H1 (cell line): ENCODE results near the gene ZNF536. TPM values are rescaled to one million over a fixed set of nuclear protein-coding genes. Genes with fewer than 3 reads are reported as not detected.

Source experiments
- CTCF ChIA-PET: fragments of 300-600 bp; sonication (Branson Sonifier 250); formaldehyde crosslinking; loops from one replicate; lab custom pipeline; 2021; ENCODE audit not compliant: partially characterized antibody; lab: Charles Lee
- POLR2A ChIA-PET: fragments of 300-600 bp; sonication (Branson Sonifier 250); formaldehyde crosslinking; loops from one replicate; lab custom pipeline; 2021; ENCODE audit warnings: inconsistent platforms; ENCODE audit not compliant: partially characterized antibody; lab: Charles Lee
- DNase-seq, 2 experiments: peaks; one replicate each; pipeline versions ENCODE4 v3.0.0 to v3.0.0-alpha.2; 2010 to 2022; ENCODE audit warnings: low spot score in 2 of 2, low read depth in 1 of 2, mixed read lengths in 1 of 2
- FAIRE-seq: peaks from 2 replicates; lab custom pipeline; 2011; peaks lifted over from hg19 to GRCh38; lab: Jason Lieb, UNC
- H2AFZ ChIP-seq: 2 replicates; pipeline ENCODE4 v1.8.1; 2012; ENCODE audit warnings: low read length, inconsistent platforms
- H2AK5ac ChIP-seq: 2 replicates; pipeline ENCODE4 v1.6.1; 2013; ENCODE audit warnings: low read depth, low read length
- H2BK120ac ChIP-seq: replicated peaks from 2 replicates; pipeline ENCODE3; 2013; ENCODE audit warnings: low read depth, low read length, inconsistent platforms
- H2BK12ac ChIP-seq: 2 replicates; pipeline ENCODE4 v1.6.1; 2013; ENCODE audit warnings: low read depth, low read length
- H2BK15ac ChIP-seq: 2 replicates; pipeline ENCODE4 v1.6.1; 2013; ENCODE audit warnings: low read length
- H2BK20ac ChIP-seq: 2 replicates; pipeline ENCODE4 v1.6.1; 2013; ENCODE audit warnings: low read length
- H2BK5ac ChIP-seq: 2 replicates; pipeline ENCODE4 v1.6.1; 2013; ENCODE audit warnings: low read depth, low read length
- H3K14ac ChIP-seq: 2 replicates; pipeline ENCODE4 v1.6.1; 2013; ENCODE audit warnings: inconsistent platforms; ENCODE audit not compliant: insufficient read length
- H3K18ac ChIP-seq: 2 replicates; pipeline ENCODE4 v1.6.1; 2013; ENCODE audit warnings: low read length; ENCODE audit errors: extremely low read depth
- H3K23ac ChIP-seq: 2 replicates; pipeline ENCODE4 v1.6.1; 2013; ENCODE audit warnings: inconsistent platforms; ENCODE audit not compliant: insufficient read length
- H3K23me2 ChIP-seq: 2 replicates; pipeline ENCODE4 v1.6.1; 2013; ENCODE audit warnings: low read depth, low read length
- H3K27ac ChIP-seq: 2 replicates; pipeline ENCODE4 v1.6.1; 2011; ENCODE audit warnings: low read depth, low read length, inconsistent platforms
- H3K27me3 ChIP-seq, 4 experiments: replicated peaks in 1 of 4; 1 replicate in 1 of 4; 2 replicates in 3 of 4; pipeline versions ENCODE4 v1.6.1 to v1.8.1; 2011 to 2013; ENCODE audit warnings: low read length in 3 of 4, mild to moderate bottlenecking in 3 of 4, inconsistent platforms in 2 of 4, mixed read lengths in 2 of 4, moderate library complexity in 1 of 4; ENCODE audit not compliant: control insufficient read depth in 3 of 4, insufficient read depth in 3 of 4; ENCODE audit errors: extremely low read depth in 1 of 4
- H3K36me3 ChIP-seq, 4 experiments: 2 replicates each; pipeline versions ENCODE4 v1.6.1 to v1.8.1; 2011 to 2013; ENCODE audit warnings: mild to moderate bottlenecking in 4 of 4, low read length in 3 of 4, moderate library complexity in 2 of 4, control low read depth in 1 of 4, inconsistent platforms in 1 of 4; ENCODE audit not compliant: insufficient read depth in 4 of 4, control insufficient read depth in 2 of 4
- H3K4ac ChIP-seq: replicated peaks from 2 replicates; pipeline ENCODE3; 2013; ENCODE audit warnings: low read length, low read depth, mixed read lengths, inconsistent platforms; ENCODE audit not compliant: insufficient read length
- H3K4me1 ChIP-seq, 4 experiments: replicated peaks in 1 of 4; 1 replicate in 1 of 4; 2 replicates in 3 of 4; pipeline versions ENCODE4 v1.6.1 to v1.8.1; 2011 to 2013; ENCODE audit warnings: low read length in 3 of 4, inconsistent platforms in 2 of 4, mixed read lengths in 1 of 4; ENCODE audit not compliant: insufficient read depth in 4 of 4, control insufficient read depth in 3 of 4
- H3K4me2 ChIP-seq, 2 experiments: 2 replicates each; pipeline versions ENCODE4 v1.6.1 to v1.8.1; 2011 to 2013; ENCODE audit warnings: low read depth in 2 of 2, low read length in 2 of 2, control low read depth in 1 of 2, inconsistent platforms in 1 of 2, mild to moderate bottlenecking in 1 of 2; ENCODE audit not compliant: insufficient read depth in 1 of 2
- H3K4me3 ChIP-seq, 4 experiments: fragments of 200-600, 300-600 bp in 1 of 4; sonication (generic), shearing (Covaris generic), sonication (Bioruptor Twin) in 1 of 4; 2 replicates each; pipeline versions ENCODE4 v1.5.1 to v1.8.1; 2011 to 2016; ENCODE audit warnings: low read length in 4 of 4, low read depth in 3 of 4, control low read depth in 2 of 4, inconsistent platforms in 2 of 4, mild to moderate bottlenecking in 2 of 4, mixed read lengths in 1 of 4, moderate library complexity in 1 of 4; ENCODE audit not compliant: insufficient read depth in 2 of 4; ENCODE audit errors: extremely low read depth in 1 of 4
- H3K56ac ChIP-seq: replicated peaks from 2 replicates; pipeline ENCODE3; 2013; ENCODE audit warnings: low read depth, mild to moderate bottlenecking, mixed read lengths, low read length, inconsistent platforms; ENCODE audit not compliant: insufficient read length
- H3K79me1 ChIP-seq: 2 replicates; pipeline ENCODE4 v1.6.1; 2013; ENCODE audit warnings: low read depth, low read length, control low read depth
- H3K79me2 ChIP-seq, 2 experiments: 2 replicates each; pipeline versions ENCODE4 v1.6.1 to v1.8.1; 2012 to 2013; ENCODE audit warnings: low read length in 2 of 2, mild to moderate bottlenecking in 2 of 2, inconsistent platforms in 1 of 2; ENCODE audit not compliant: insufficient read depth in 2 of 2, control insufficient read depth in 1 of 2
- H3K9ac ChIP-seq, 4 experiments: replicated peaks in 1 of 4; 1 replicate in 1 of 4; 2 replicates in 3 of 4; pipeline versions ENCODE4 v1.6.1 to v1.8.1; 2011 to 2013; ENCODE audit warnings: low read depth in 3 of 4, low read length in 3 of 4, control low read depth in 2 of 4, mild to moderate bottlenecking in 2 of 4, moderate library complexity in 2 of 4, inconsistent platforms in 1 of 4; ENCODE audit errors: extremely low read depth in 1 of 4
- H3K9me3 ChIP-seq, 2 experiments: 2 replicates each; pipeline versions ENCODE4 v1.6.1 to v1.8.1; 2012 to 2013; ENCODE audit warnings: mild to moderate bottlenecking in 2 of 2, moderate library complexity in 2 of 2, control low read depth in 1 of 2, inconsistent platforms in 1 of 2, low read depth in 1 of 2, low read length in 1 of 2, mixed read lengths in 1 of 2; ENCODE audit not compliant: insufficient read depth in 2 of 2
- H4K20me1 ChIP-seq, 2 experiments: replicated peaks in 1 of 2; 2 replicates each; pipeline versions ENCODE3 to v1.8.1; 2011 to 2013; ENCODE audit warnings: inconsistent platforms in 2 of 2, low read length in 2 of 2, mild to moderate bottlenecking in 1 of 2; ENCODE audit not compliant: insufficient read depth in 2 of 2, control insufficient read depth in 1 of 2
- H4K5ac ChIP-seq: 2 replicates; pipeline ENCODE4 v1.6.1; 2013; ENCODE audit warnings: low read length, low read depth, mixed read lengths, inconsistent platforms; ENCODE audit not compliant: insufficient read length
- H4K8ac ChIP-seq: 2 replicates; pipeline ENCODE4 v1.8.0; 2013; ENCODE audit warnings: mild to moderate bottlenecking, moderate library complexity, low read length, inconsistent platforms; ENCODE audit not compliant: insufficient read depth; ENCODE audit errors: extremely low read depth
- H4K91ac ChIP-seq: replicated peaks from 2 replicates; pipeline ENCODE3; 2013; ENCODE audit warnings: low read length, mixed read lengths, inconsistent platforms; ENCODE audit not compliant: insufficient read length
- NRF1 ChIP-seq: IDR thresholded peaks from 2 replicates; pipeline ENCODE4 v1.6.1; 2011; ENCODE audit warnings: mild to moderate bottlenecking, low read depth, low read length, improper control_type of control experiment
- RAD21 ChIP-seq, 2 experiments: IDR thresholded peaks in 1 of 2; conservative IDR thresholded peaks in 1 of 2; 2 replicates each; pipeline ENCODE4 v1.6.1; 2011; ENCODE audit warnings: low read depth in 2 of 2, low read length in 2 of 2, improper control_type of control experiment in 1 of 2, inconsistent platforms in 1 of 2, mild to moderate bottlenecking in 1 of 2, moderate library complexity in 1 of 2
- WGBS, 2 experiments: shearing (Covaris generic) in 1 of 2; methylation state at CpG; one replicate each; pipeline versions ENCODE4 v1.1.6 to v1.1.7; 2013 to 2015; ENCODE audit warnings: low lambda C conversion rate in 2 of 2, mixed read lengths in 2 of 2, inconsistent platforms in 1 of 2, low coverage in 1 of 2, missing lambda C conversion rate in 1 of 2; ENCODE audit not compliant: insufficient replicate concordance in 2 of 2, insufficient coverage in 1 of 2, insufficient read length in 1 of 2; ENCODE audit errors: extremely low coverage in 1 of 2, missing lambda C conversion rate in 1 of 2; 5-methylcytosine and 5-hydroxymethylcytosine counted together
- polyA plus RNA-seq, 7 experiments: library from polyadenylated mRNA; depleted of rRNA in 3 of 7; stranded (reverse) in 5 of 7; unstranded in 2 of 7; fragments of >200 nt in 5 of 7; fragments of 200-250 nt in 2 of 7; gene quantifications; 1 replicate in 5 of 7; 2 replicates in 1 of 7; 4 replicates in 1 of 7; pipeline versions ENCODE4 v1.2.1 to v1.2.3, GENCODE V29; 2011 to 2013; ENCODE audit warnings: missing spikeins in 2 of 7, mixed read lengths in 2 of 7
- total RNA-seq: library from RNA; stranded (reverse); fragmentation: NEBNext Ultra II Directional; extraction: Animal tissue kit (Norgen Biotek cat#: 25700); gene quantifications from 2 replicates; pipeline ENCODE4 v1.2.1, GENCODE V29; 2021

ZNF536 gene
- total and polyA plus RNA-seq, 2 of the 8 experiments (the other 6 are each of a cell fraction or from before 2014, with no cell fraction given), result 0.09 to 0.11 TPM

DNA sequence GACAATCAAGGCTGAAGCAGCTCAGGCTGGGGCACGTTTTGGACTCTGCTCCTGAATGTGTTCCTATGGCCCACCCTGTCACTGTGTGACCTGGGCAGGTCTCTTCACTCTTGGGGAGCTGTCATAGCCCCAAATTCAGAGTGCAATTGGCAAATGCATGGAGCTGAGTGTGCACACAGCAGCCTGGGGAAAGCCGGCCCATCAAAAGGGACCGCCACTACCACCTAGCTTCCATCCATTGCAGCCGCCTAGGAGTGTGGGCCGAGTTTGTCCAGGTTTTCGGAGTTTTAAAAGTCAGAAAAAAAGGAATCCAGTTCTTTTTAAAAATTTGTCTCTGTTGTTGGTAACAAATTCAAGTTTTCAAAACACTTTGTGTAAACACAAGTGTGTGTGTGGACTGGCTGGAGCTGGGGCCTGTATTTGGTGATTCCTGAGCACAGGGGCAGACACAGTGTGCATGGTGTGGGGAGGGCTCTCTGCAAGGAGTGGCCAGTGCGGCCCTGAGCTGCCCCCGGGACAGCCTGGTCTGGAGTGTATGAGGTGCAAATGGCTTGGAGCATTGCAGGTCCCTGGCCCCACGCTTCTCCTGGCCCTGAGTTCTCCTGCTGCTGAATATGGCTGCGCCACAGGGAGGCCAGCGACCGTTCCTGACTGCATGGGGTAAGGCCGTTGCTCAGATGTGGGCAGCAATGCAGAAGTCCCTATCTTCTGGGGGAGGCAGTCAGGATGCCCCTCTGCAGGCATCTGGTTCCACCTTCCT is 13.2 kb upstream of the ZNF536 start:
- H3K9ac ChIP-seq, result no peak overlapping the region
- no peaks in the 10 kb centered on the region; the same call in 1 of the 2 replicates for H3K79me1 ChIP-seq
- no peaks in the 10 kb centered on the region for H4K20me1 ChIP-seq
- no peak overlapping the region for H2AFZ ChIP-seq
- H3K4me3 ChIP-seq, result no peak overlapping the region
- no peak for DNase-seq
- H2BK20ac ChIP-seq, result 0 out of 2 replicates have a peak overlapping the region, but pooled peaks have one; percentile 82
- H4K8ac ChIP-seq, result no peak overlapping the region; the same call in 1 of the 2 replicates
- no peak overlapping the region for H3K14ac ChIP-seq
- no peak overlapping the region for H3K23ac ChIP-seq
- no peaks in the 10 kb centered on the region for H3K27me3 ChIP-seq
- H3K23me2 ChIP-seq, result no peaks in the 10 kb centered on the region
- no peak overlapping the region for H3K56ac ChIP-seq
- H4K5ac ChIP-seq, result no peak overlapping the region
- H3K18ac ChIP-seq, result peak overlapping the region; percentile 60; the same call in 1 of the 2 replicates
- ChIA-PET POLR2A (no interaction called here), CTCF (interaction anchor here (1.2 to 1.8 kb wide), 3 partner anchors 9 to 95 kb away, joined by 3 to 5 read pairs (median 4); no protein-coding TSS in a partner anchor)
- H3K4me2 ChIP-seq, result no peak overlapping the region
- H2BK15ac ChIP-seq, result no peak overlapping the region
- no peak overlapping the region for H2BK5ac ChIP-seq
- no peak overlapping the region for H3K4ac ChIP-seq
- WGBS, 2 experiments, result 93% methylated on average over 13 of the region's 13 CpGs; no CpG with 5 or more reads in 1 of the 2 experiments
- 0 out of 2 replicates have a peak overlapping the region, but pooled peaks have one; percentile 65 for H2AK5ac ChIP-seq
- no peak for FAIRE-seq
- H3K27ac ChIP-seq, result no peak overlapping the region
- no peak overlapping the region for H2BK120ac ChIP-seq
- H3K36me3 ChIP-seq, result no peaks in the 10 kb centered on the region
- TF ChIP-seq RAD21 (IDR thresholded peaks at IDR 0.05 in 1 of 2, conservative IDR thresholded peaks at IDR 0.05 in 1 of 2; ENCODE audit: low read depth in 2 of 2, low read length in 2 of 2) (peak in 1 of 2 experiments; percentile 24; a peak in 1 of 4 replicates), NRF1 (no peak)
- peak overlapping the region; percentile 85; the same call in 1 of the 2 replicates for H2BK12ac ChIP-seq
- peak overlapping the region; percentile 40 for H4K91ac ChIP-seq
- peaks cover 3 to 7% (median 5%) of the 10 kb centered on the region in 4 experiments; a peak in 4 of 7 replicates for H3K4me1 ChIP-seq
- H3K9me3 ChIP-seq, result no peaks in the 10 kb centered on the region
- H3K79me2 ChIP-seq, result no peaks in the 10 kb centered on the region
